Measurements from ENCODE around the gene AMDHD2. TPM values are rescaled to one million over a fixed set of nuclear protein-coding genes. Genes with fewer than 3 reads are reported as not detected.
A peak's percentile ranks its signal among the peaks of the same experiment; 100 is the strongest.

The AMDHD2 gene
- total RNA-seq, 1 donor from 2014 or later: 46.4 TPM

DNA sequence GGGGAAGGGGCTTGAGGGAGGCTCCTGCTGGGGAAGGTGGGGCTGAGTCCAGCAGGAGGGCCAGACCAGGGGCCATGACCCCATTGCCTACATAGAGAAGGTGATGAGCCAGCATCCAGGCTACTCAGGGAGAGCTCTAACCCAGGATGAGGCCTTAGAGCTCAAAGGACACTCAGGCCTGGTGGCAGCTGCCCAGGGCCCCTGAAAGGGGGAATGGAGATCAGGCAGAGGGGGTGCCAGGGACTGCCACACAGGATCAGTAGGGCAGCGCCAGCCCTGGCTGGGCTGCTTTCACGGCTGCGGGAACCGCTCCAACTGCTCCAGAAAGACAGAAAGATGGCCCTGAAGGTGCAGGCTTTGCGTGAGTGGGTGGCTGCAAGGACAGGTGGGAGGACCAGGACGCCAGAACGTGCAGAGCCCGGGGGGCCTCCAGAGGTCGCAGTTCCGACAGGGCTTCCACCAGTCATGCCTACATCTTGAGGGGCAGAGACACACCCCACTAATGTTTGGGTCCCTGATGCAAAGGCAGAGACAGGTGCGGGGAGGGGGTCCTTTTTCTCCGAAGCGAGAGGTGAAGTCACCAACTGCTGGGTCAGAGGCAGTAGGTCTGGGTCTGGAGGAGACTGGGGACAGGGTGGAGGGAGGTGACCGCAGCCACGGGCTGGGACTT is 7.3 kb upstream of the AMDHD2 start:
- peak overlapping the region; percentile 91 for H3K27ac Mint-ChIP-seq
- no peak for DNase-seq (ENCODE audit: low spot score in 2 of 2, unreplicated experiment in 2 of 2)

DNA sequence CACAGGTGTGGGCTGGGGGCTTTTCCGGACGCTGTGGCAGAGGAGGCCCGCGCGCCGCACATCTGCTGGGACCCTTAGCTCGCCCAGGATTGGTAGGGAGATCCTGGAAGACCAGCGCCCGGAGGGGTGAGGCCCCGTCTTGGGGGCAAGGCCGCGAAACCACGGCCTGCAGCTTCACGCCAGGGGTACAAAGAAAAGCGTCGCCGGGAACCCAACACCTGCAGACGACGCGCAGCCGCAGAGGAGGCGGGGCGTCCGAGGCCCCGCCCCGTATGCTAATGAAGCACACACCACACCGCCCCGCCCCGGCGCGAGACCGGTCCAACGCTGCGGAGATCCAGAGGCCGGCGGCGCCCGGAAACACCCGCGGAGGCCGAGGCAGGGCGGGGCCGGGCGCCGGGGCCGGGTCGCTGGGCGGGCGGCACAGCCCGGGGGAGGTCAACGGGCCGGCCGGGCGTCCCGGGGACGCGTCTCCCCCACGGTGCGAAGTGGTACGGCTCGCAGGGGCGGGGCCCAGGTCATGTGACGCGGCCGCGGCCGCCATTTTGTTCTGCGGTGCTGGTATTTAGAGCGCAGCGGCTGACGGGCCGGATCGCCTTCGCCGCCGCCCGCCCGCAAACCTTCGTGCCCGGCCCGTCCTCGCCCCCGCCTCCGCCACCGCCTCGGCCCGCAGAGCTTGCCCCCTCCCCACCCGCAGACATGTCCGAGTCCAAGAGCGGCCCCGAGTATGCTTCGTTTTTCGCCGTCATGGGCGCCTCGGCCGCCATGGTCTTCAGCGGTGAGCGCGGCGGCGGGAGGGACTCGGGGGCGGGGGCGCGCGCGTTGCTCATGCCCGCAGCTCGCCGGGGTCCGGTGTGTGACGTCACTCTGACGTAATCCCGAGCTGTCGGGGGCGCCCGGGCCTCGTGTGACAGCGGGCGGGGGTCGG is 6.5 kb upstream of the AMDHD2 start, which contains the start of gene ATP6V0C:
Gene ATP6V0C, plus strand, starts transcription at position 548 of the 928 bp plus-strand sequence. Its CDS starts 152 bp downstream, at position 700.
- peaks cover 3% of the 10 kb centered on the region for H3K27me3 Mint-ChIP-seq (ENCODE audit: low read depth)
- no peaks in the 10 kb centered on the region for H3K36me3 Mint-ChIP-seq
- H3K27ac Mint-ChIP-seq: peak within 1 kb of the TSS; percentile 96
- TF ChIP-seq, protein P1, sequence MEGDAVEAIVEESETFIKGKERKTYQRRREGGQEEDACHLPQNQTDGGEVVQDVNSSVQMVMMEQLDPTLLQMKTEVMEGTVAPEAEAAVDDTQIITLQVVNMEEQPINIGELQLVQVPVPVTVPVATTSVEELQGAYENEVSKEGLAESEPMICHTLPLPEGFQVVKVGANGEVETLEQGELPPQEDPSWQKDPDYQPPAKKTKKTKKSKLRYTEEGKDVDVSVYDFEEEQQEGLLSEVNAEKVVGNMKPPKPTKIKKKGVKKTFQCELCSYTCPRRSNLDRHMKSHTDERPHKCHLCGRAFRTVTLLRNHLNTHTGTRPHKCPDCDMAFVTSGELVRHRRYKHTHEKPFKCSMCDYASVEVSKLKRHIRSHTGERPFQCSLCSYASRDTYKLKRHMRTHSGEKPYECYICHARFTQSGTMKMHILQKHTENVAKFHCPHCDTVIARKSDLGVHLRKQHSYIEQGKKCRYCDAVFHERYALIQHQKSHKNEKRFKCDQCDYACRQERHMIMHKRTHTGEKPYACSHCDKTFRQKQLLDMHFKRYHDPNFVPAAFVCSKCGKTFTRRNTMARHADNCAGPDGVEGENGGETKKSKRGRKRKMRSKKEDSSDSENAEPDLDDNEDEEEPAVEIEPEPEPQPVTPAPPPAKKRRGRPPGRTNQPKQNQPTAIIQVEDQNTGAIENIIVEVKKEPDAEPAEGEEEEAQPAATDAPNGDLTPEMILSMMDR (IDR thresholded peaks at IDR 0.05; ENCODE audit: unreplicated experiment): no peak
- peak; percentile 92 to 93 for DNase-seq (ENCODE audit: low spot score in 2 of 2, unreplicated experiment in 2 of 2)
- no peaks in the 10 kb centered on the region for H3K9me3 Mint-ChIP-seq
- H3K4me3 Mint-ChIP-seq: peak within 1 kb of the TSS; percentile 90
- H3K4me1 Mint-ChIP-seq: peaks cover 47% of the 10 kb centered on the region

More for the DNA sequence above, 7.3 kb upstream of the AMDHD2 start:
- TF ChIP-seq, protein P1 (IDR thresholded peaks at IDR 0.05; ENCODE audit: unreplicated experiment): no peak
- Mint-ChIP-seq H3K36me3 (no peaks in the 10 kb centered on the region), H3K9me3 (no peaks in the 10 kb centered on the region), H3K4me1 (peaks cover 47% of the 10 kb centered on the region), H3K4me3 (peak overlapping the region; percentile 69), H3K27me3 (ENCODE audit: low read depth) (peaks cover 3% of the 10 kb centered on the region)

DNA sequence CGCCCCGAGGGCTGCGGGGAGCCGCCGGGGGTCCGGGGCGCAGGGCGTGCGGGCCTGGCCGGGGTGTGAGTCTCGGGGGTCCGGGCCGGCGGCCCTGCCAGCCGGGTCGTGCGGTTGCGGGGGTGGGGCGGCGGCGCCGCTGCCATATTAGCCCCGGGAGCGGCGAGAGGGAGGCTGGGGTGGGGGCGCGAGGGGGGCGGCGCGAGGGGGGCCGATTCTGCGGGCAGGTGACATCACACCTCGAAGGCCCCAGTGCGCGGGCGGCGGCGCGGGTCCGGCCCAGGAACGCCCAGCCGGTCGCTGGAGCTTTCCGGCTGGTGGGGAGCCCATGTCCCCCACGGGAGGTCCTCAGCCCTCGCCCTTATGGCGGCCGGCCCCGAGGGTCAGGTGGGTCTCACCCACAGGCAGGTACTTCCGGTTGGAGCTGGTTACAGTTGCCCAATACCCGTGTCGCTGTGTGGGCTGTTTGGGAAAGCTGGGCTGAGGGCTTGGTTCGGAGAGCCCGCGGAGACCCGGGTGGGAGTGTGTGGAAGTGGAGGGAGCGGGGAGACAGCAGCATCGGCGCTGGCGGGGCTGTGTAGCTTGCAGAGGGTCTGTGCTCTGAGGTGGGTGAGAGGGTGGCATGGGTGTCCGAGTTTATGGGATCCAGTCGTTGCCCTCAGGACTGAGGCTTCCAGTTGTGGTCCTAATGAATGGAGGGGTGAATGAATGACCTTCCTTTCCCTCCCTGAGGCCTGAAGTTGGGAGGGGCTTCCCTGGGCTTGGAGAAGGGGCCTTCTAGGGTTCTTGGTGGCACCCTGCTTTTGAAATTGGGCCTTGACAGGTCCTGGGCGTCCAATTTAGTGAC is 5.6 kb upstream of the AMDHD2 start:
- H3K27me3 Mint-ChIP-seq (ENCODE audit: low read depth): peaks cover 3% of the 10 kb centered on the region
- DNase-seq (ENCODE audit: low spot score in 2 of 2, unreplicated experiment in 2 of 2): no peak
- H3K36me3 Mint-ChIP-seq: no peaks in the 10 kb centered on the region
- H3K4me1 Mint-ChIP-seq: peaks cover 50% of the 10 kb centered on the region
- peak overlapping the region; percentile 90 for H3K4me3 Mint-ChIP-seq
- no peaks in the 10 kb centered on the region for H3K9me3 Mint-ChIP-seq
- peak overlapping the region; percentile 95 for H3K27ac Mint-ChIP-seq
- TF ChIP-seq, protein P1 (IDR thresholded peaks at IDR 0.05; ENCODE audit: unreplicated experiment): no peak

DNA sequence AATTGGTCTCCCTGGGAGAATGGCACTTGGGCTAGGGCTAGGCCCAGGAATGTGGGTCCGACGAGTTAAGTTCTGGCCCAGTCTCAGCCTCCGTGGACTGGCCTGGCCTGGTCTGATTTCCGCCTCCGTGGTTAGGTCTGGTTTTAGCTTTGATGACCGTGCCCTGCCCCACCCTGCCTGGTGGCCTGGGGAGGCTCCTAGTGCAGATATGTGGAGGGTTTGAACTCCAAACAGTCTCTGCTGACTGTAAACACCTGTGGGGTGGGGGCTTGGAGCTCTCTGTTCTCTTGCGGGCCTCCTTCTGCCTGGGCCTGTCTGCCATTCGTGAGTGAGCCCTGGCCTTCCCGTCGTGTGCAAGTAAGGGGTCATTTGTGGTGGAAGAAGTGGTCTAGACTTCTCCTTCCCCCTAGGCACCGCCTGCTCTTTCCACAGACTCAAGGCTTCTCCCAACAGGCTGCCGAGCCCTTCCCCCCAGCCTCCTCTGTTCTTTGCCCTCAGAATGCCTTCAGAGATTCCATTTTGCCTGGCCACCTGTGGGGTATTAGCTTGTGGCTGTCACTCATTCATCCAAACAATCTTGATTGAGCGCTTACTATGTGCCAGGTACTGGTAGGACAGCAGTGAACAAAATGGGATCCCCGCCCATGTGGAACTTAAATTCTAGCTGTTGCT is 4.9 kb upstream of the AMDHD2 start:
- peaks cover 53% of the 10 kb centered on the region for H3K4me1 Mint-ChIP-seq
- no peaks in the 10 kb centered on the region for H3K36me3 Mint-ChIP-seq
- TF ChIP-seq, protein P1 (IDR thresholded peaks at IDR 0.05; ENCODE audit: unreplicated experiment): no peak
- H3K4me3 Mint-ChIP-seq: peak overlapping the region; percentile 90
- H3K9me3 Mint-ChIP-seq: no peaks in the 10 kb centered on the region
- H3K27me3 Mint-ChIP-seq (ENCODE audit: low read depth): peaks cover 3% of the 10 kb centered on the region
- peak overlapping the region; percentile 95 for H3K27ac Mint-ChIP-seq
- no peak for DNase-seq (ENCODE audit: low spot score in 2 of 2, unreplicated experiment in 2 of 2)
